ENCODE data around the gene PRKAG2.

Gene PRKAG2

GRCh38 chr7:151707757-151708156 lies 169.2 kb downstream of the PRKAG2 start:
- in situ Hi-C loops (cut with HindIII; ENCODE audit: low pct_ligation_motif_present, low pct_unique_long_range_greater_than_20kb, low sequenced_read_pairs): no loop called here
- no peak for DNase-seq

GRCh38 chr7:151707105-151707469 lies 169.8 kb downstream of the PRKAG2 start:
- in situ Hi-C loops (cut with HindIII; ENCODE audit: low pct_ligation_motif_present, low pct_unique_long_range_greater_than_20kb, low sequenced_read_pairs): no loop called here

GRCh38 chr7:151706277-151707104 lies 170.4 kb downstream of the PRKAG2 start:
- in situ Hi-C loops (cut with HindIII; ENCODE audit: low pct_ligation_motif_present, low pct_unique_long_range_greater_than_20kb, low sequenced_read_pairs): no loop called here
- no peak for DNase-seq

More at GRCh38 chr7:151707105-151707469, 169.8 kb downstream of the PRKAG2 start:
- DNase-seq: no peak

- in situ Hi-C loops (cut with HindIII; ENCODE audit: low pct_ligation_motif_present, low pct_unique_long_range_greater_than_20kb, low sequenced_read_pairs): no loop called here
- DNase-seq: peak; percentile 62
Observed at GRCh38 chr7:151705636-151706276, 171.2 kb downstream of the PRKAG2 start.

GRCh38 chr7:151704960-151705635 lies 171.8 kb downstream of the PRKAG2 start:
- no peak for DNase-seq
- in situ Hi-C loops (cut with HindIII; ENCODE audit: low pct_ligation_motif_present, low pct_unique_long_range_greater_than_20kb, low sequenced_read_pairs): no loop called here

- in situ Hi-C loops (cut with HindIII; ENCODE audit: low pct_ligation_motif_present, low pct_unique_long_range_greater_than_20kb, low sequenced_read_pairs): no loop called here
- DNase-seq: no peak
Observed at GRCh38 chr7:151704299-151704959, 172.5 kb downstream of the PRKAG2 start.

GRCh38 chr7:151702961-151703360 lies 174.0 kb downstream of the PRKAG2 start:
- in situ Hi-C loops (cut with HindIII; ENCODE audit: low pct_ligation_motif_present, low pct_unique_long_range_greater_than_20kb, low sequenced_read_pairs): no loop called here

GRCh38 chr7:151700586-151701165 lies 176.2 kb downstream of the PRKAG2 start:
- DNase-seq: peak; percentile 79
- in situ Hi-C loops (cut with HindIII; ENCODE audit: low pct_ligation_motif_present, low pct_unique_long_range_greater_than_20kb, low sequenced_read_pairs): no loop called here

More at GRCh38 chr7:151702961-151703360, 174.0 kb downstream of the PRKAG2 start:
- no peak for DNase-seq

GRCh38 chr7:151699928-151700319 lies 177.0 kb downstream of the PRKAG2 start:
- no peak for DNase-seq
- in situ Hi-C loops (cut with HindIII; ENCODE audit: low pct_ligation_motif_present, low pct_unique_long_range_greater_than_20kb, low sequenced_read_pairs): no loop called here

- DNase-seq: peak; percentile 100
Observed at GRCh38 chr7:151699147-151699927, 177.6 kb downstream of the PRKAG2 start.

GRCh38 chr7:151697942-151698341 lies 179.0 kb downstream of the PRKAG2 start:
- in situ Hi-C loops (cut with HindIII; ENCODE audit: low pct_ligation_motif_present, low pct_unique_long_range_greater_than_20kb, low sequenced_read_pairs): no loop called here
- no peak for DNase-seq

More at GRCh38 chr7:151699147-151699927, 177.6 kb downstream of the PRKAG2 start:
- in situ Hi-C loops (cut with HindIII; ENCODE audit: low pct_ligation_motif_present, low pct_unique_long_range_greater_than_20kb, low sequenced_read_pairs): no loop called here

- no peak for DNase-seq
- in situ Hi-C loops (cut with HindIII; ENCODE audit: low pct_ligation_motif_present, low pct_unique_long_range_greater_than_20kb, low sequenced_read_pairs): no loop called here
Observed at GRCh38 chr7:151697515-151697895, 179.4 kb downstream of the PRKAG2 start.

GRCh38 chr7:151696721-151697514 lies 180.0 kb downstream of the PRKAG2 start:
- DNase-seq: peak; percentile 91
- in situ Hi-C loops (cut with HindIII; ENCODE audit: low pct_ligation_motif_present, low pct_unique_long_range_greater_than_20kb, low sequenced_read_pairs): no loop called here

- no peak for DNase-seq
- in situ Hi-C loops (cut with HindIII; ENCODE audit: low pct_ligation_motif_present, low pct_unique_long_range_greater_than_20kb, low sequenced_read_pairs): no loop called here
Observed at GRCh38 chr7:151695951-151696541, 180.9 kb downstream of the PRKAG2 start.

GRCh38 chr7:151694828-151695580 lies 181.9 kb downstream of the PRKAG2 start:
- DNase-seq: no peak
- in situ Hi-C loops (cut with HindIII; ENCODE audit: low pct_ligation_motif_present, low pct_unique_long_range_greater_than_20kb, low sequenced_read_pairs): no loop called here

GRCh38 chr7:151694441-151694827 lies 182.5 kb downstream of the PRKAG2 start:
- DNase-seq: no peak
- in situ Hi-C loops (cut with HindIII; ENCODE audit: low pct_ligation_motif_present, low pct_unique_long_range_greater_than_20kb, low sequenced_read_pairs): no loop called here
